Epithelial cell of prostate (primary cell): ENCODE data around the gene CADM3.

ENCODE experiments used
- DNase-seq: peaks from one replicate; pipeline ENCODE4 v3.0.0-alpha.2; 2011; ENCODE audit warnings: low read depth, low spot score
- H3K27ac ChIP-seq: fragments of 450-650 bp; 2 replicates; pipeline ENCODE4 v1.5.1; 2017; ENCODE audit warnings: mild to moderate bottlenecking

Gene CADM3

DNA sequence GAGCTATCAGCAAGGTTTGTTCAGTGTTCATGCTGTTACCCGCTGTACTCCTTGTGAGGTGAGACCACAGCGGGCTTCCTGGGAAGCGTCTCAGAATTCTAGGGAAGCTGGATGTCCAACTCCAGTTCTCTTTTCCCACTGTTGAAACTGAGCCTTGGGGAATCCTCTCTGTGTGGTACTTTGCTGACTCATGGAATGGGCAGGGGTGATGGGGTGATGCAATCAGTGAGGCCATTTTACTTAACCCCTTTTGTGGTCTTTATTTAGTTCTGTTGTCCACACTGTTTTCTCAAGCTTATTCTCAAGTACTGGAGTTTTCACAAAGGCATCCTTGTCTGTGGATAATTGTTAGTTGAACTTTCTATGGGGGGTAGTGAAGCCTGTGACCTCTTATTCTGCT is 75.9 kb downstream of the CADM3 start:
- H3K27ac ChIP-seq = no peak overlapping the region
- no peak for DNase-seq

DNA sequence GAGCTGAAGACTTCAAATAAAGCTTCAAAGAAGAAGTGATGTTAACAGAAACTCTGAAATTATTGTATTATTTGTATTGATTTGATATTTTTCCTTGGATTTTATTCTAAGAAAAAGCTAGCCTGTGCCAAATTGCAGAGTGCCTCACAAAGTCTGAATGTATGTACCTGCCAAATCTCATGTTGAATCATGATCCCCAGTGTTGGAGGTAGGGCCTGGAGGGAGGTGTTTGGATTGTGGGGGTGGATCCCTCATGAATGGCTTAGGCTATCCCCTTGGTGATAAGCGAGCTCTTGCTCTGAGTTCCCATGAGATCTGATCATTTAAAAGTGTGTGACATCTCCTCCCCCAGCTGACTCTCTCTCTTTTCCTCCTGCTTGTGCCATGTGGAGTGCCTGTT is 76.9 kb downstream of the CADM3 start:
- peak; percentile 10 for DNase-seq
- no peak overlapping the region for H3K27ac ChIP-seq

- no peak for DNase-seq
- no peak overlapping the region for H3K27ac ChIP-seq
Measured at GRCh38 chr1:159250638-159251216, 79.3 kb downstream of the CADM3 start.
